ENCODE data around the gene TDRD3.

TDRD3 gene

DNA sequence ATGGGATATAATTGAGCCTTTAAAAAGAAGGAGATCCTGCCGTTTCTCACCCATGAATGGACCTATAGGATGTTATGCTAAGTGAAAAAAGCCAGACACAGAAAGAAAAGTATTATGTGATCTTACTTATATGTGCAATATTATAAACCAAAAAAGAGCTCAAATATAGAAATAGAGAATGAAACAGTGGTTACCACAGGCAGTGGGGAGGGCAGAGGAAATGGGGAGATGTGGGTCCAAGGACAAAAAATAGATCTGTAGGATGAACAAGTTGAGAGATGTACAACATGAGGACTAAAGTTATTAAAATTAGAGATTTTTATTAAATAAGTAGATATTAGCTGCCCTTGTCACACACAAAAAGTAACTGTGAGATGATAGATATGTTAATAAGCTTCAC lies 29.1 kb downstream of the TDRD3 start:
- TF ChIP-seq CTCF (IDR thresholded peaks at IDR 0.05; ENCODE audit: insufficient read depth, low read length, poor library complexity, severe bottlenecking) = no peak
- Histone ChIP-seq H3K36me3 (ENCODE audit: control insufficient read depth, insufficient read depth, low read length) (no peaks in the 10 kb centered on the region), H3K4me3 (replicated peaks; ENCODE audit: low read depth, low read length) (no peak overlapping the region), H3K27me3 (replicated peaks; ENCODE audit: control insufficient read depth, insufficient read depth, low read length) (no peaks in the 10 kb centered on the region)
- DNase-seq (ENCODE audit: extremely low read depth, insufficient read length) = no peak

DNA sequence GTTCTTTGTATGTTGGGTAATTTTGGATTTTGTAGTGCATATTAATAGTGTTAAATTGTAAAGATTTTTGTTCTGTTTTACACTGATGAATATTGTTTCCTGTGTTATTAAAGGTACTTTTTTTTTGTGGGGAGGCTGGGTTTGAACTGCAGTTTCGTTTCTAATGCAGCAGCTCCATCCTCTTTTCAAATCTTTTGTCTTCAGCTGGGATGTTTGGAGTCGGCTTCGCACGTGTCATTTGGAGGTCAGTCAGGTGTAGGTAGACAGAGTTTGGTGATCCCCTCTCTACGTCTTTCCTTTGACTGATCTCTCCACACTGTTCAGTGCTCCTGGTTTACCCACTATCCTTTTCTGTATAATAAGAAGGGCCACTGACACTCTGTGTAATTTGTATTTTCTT lies 30.3 kb downstream of the TDRD3 start:
- Histone ChIP-seq H3K27me3 (replicated peaks; ENCODE audit: control insufficient read depth, insufficient read depth, low read length) (no peaks in the 10 kb centered on the region), H3K36me3 (ENCODE audit: control insufficient read depth, insufficient read depth, low read length) (no peaks in the 10 kb centered on the region), H3K4me3 (replicated peaks; ENCODE audit: low read depth, low read length) (0 out of 2 replicates have a peak overlapping the region, but pooled peaks have one; percentile 15)
- DNase-seq (ENCODE audit: extremely low read depth, insufficient read length) = peak; percentile 55
- no peak for TF ChIP-seq CTCF (IDR thresholded peaks at IDR 0.05; ENCODE audit: insufficient read depth, low read length, poor library complexity, severe bottlenecking)

DNA sequence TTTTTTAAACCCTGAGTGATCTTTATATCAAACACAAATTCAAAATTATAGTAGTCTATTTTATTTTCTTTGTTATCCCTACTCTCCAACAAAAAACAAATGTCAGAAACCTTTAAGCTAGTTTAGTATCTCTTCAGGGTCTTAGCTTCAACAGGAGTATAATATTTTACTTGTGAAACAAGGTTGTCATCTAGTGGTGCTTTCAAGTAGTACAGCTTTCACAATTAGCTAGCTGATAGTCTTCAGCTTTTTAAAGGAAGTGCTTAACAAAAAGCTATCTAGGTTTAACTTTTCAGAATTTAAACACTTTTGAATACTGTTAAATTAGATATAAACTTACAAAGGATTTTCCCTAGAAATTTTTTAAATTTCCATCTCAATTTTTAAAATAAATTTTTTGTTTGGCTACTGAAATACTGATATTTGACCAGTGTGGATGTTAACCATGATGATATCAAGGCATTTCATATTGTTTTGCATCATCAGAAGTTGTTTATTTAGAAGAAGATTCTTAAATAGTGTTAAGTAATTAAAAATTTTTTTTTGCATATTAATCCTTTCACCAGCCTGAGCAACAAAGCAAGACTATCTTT lies 34.2 kb downstream of the TDRD3 start:
- peak; percentile 88 for TF ChIP-seq CTCF (IDR thresholded peaks at IDR 0.05; ENCODE audit: insufficient read depth, low read length, poor library complexity, severe bottlenecking)
- no peak overlapping the region for H3K4me3 ChIP-seq (replicated peaks; ENCODE audit: low read depth, low read length)
- DNase-seq (ENCODE audit: extremely low read depth, insufficient read length) = peak; percentile 18

DNA sequence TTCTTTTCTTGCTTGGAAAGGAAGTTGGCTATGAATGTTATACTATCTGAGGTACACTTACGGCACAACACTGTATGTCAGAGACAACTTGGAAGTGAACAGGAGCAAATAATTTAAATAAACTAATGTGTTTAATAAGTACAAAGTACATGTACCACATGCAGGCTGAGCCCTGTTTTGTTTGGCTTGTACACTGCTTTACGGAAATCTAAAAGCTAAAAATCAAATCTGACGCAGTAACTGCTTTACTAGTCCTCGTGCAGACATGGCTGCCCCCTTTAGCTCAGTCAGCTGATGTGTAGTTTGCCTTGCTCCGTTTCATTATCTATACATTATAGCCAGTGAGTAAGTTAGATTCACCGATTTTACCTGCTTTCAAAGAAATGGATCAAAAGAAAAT lies 36.5 kb downstream of the TDRD3 start:
- H3K4me3 ChIP-seq (replicated peaks; ENCODE audit: low read depth, low read length) = no peak overlapping the region
- H3K27me3 ChIP-seq (replicated peaks; ENCODE audit: control insufficient read depth, insufficient read depth, low read length) = no peaks in the 10 kb centered on the region
- no peak for TF ChIP-seq CTCF (IDR thresholded peaks at IDR 0.05; ENCODE audit: insufficient read depth, low read length, poor library complexity, severe bottlenecking)
- DNase-seq (ENCODE audit: extremely low read depth, insufficient read length) = no peak
- no peaks in the 10 kb centered on the region for H3K36me3 ChIP-seq (ENCODE audit: control insufficient read depth, insufficient read depth, low read length)

More for the DNA sequence above, 34.2 kb downstream of the TDRD3 start:
- no peaks in the 10 kb centered on the region for H3K36me3 ChIP-seq (ENCODE audit: control insufficient read depth, insufficient read depth, low read length)
- H3K27me3 ChIP-seq (replicated peaks; ENCODE audit: control insufficient read depth, insufficient read depth, low read length) = no peaks in the 10 kb centered on the region

GRCh38 chr13:60435762-60436374 lies 38.8 kb downstream of the TDRD3 start:
- no peak for DNase-seq (ENCODE audit: extremely low read depth, insufficient read length)
- no peaks in the 10 kb centered on the region for H3K36me3 ChIP-seq (ENCODE audit: control insufficient read depth, insufficient read depth, low read length)
- TF ChIP-seq CTCF (IDR thresholded peaks at IDR 0.05; ENCODE audit: insufficient read depth, low read length, poor library complexity, severe bottlenecking) = no peak

More at GRCh38 chr13:60435762-60436374, 38.8 kb downstream of the TDRD3 start:
- H3K27me3 ChIP-seq (replicated peaks; ENCODE audit: control insufficient read depth, insufficient read depth, low read length) = no peaks in the 10 kb centered on the region
- H3K4me3 ChIP-seq (replicated peaks; ENCODE audit: low read depth, low read length) = no peak overlapping the region

All from GM06990 (cell line).